PC-9 (cell line): ENCODE data around the gene SLC44A5.

Experiments
- CTCF ChIP-seq: fragments of 200-600 bp; sonication (generic); conservative IDR thresholded peaks from 2 replicates; pipeline ENCODE4 v1.6.1; 2017; ENCODE audit warnings: mixed run types, antibody characterized with exemption, mild to moderate bottlenecking, moderate library complexity
- EZH2 ChIP-seq: fragments of 200-600 bp; sonication (generic); IDR thresholded peaks from 2 replicates; pipeline ENCODE4 v1.8.0; 2017; ENCODE audit warnings: antibody characterized with exemption, low read depth

- TF ChIP-seq CTCF (no peak), EZH2 (no peak)
These were observed 118.9 kb downstream of the SLC44A5 start for GRCh38 chr1:75492011-75492410.
